ENCODE results near the gene PBX1.

PBX1 gene

GRCh38 chr1:164821648-164822047 lies 262.7 kb downstream of the PBX1 start:
- DNase-seq (ENCODE audit: low read depth): no peak

- DNase-seq (ENCODE audit: low read depth): no peak
Observed at GRCh38 chr1:164823486-164824279, 264.7 kb downstream of the PBX1 start.

DNA sequence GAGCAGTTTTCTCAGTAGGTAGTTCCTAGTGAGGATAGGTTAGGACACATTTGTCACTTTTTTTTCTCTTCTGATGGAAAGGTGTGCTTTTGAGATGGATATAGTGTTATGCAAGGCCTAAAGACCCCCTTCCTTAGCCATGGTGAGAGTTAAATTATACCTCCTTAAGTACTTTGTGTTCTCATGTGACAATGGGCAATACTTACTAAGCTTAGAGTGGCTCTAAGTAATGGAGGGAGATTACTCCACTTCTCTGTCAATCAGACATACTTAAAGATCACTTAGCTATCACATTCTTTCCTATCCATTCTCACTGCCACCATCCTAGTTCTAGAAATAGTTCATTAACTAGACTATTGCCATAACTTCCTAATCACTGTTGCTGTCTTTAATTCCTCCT lies 265.6 kb downstream of the PBX1 start:
- no peak for DNase-seq (ENCODE audit: low read depth)

GRCh38 chr1:164830628-164831027 lies 271.6 kb downstream of the PBX1 start:
- DNase-seq (ENCODE audit: low read depth): no peak

DNA sequence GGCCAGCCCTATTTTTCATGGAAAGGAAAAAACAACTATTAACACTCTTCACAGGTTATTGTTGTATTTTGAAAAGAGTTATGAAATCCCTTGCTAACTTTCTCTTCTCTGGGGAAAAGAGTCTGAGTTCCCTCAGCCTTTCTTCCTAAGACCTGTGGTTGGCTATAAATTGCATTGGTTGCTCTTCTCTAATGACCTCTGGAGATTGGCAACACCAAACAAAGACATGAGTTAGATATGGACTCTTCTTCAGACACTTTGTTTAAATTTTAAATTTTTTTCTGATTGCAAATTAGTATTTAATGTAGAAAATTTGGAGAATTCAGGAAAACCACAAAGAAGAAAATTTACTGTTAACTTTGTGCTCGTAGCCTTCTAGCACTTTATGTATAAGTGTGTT lies 275.7 kb downstream of the PBX1 start:
- DNase-seq (ENCODE audit: low read depth): no peak

- DNase-seq (ENCODE audit: low read depth): no peak
Observed at GRCh38 chr1:164836614-164837018, 277.6 kb downstream of the PBX1 start.

- no peak for DNase-seq (ENCODE audit: low read depth)
Observed at GRCh38 chr1:164838786-164839185, 279.8 kb downstream of the PBX1 start.

DNA sequence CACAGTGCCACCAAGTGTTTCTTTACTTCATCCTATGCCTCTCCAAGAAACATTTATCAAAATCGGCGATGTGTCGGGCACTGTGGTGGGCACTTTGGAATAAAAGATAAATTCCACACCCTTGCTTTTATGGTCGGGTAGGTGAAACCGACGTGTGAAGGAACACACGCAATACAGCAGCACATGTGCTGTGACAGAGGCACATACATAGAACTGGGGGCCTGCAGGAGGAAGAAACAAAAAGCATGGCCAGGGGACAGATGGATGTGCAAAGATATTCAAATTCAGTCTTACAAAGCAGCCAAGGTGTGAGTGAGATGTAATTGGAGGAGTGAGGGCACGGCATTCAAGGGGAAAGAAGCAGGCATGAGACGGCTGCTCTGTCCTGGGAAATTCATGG lies 282.0 kb downstream of the PBX1 start:
- no peak for DNase-seq (ENCODE audit: low read depth)

- DNase-seq (ENCODE audit: low read depth): no peak
Observed at GRCh38 chr1:164841702-164842465, 282.9 kb downstream of the PBX1 start.

- no peak for DNase-seq (ENCODE audit: low read depth)
Observed at GRCh38 chr1:164842870-164843269, 283.9 kb downstream of the PBX1 start.

- DNase-seq (ENCODE audit: low read depth): no peak
Observed at GRCh38 chr1:164843743-164844500, 284.9 kb downstream of the PBX1 start.

DNA sequence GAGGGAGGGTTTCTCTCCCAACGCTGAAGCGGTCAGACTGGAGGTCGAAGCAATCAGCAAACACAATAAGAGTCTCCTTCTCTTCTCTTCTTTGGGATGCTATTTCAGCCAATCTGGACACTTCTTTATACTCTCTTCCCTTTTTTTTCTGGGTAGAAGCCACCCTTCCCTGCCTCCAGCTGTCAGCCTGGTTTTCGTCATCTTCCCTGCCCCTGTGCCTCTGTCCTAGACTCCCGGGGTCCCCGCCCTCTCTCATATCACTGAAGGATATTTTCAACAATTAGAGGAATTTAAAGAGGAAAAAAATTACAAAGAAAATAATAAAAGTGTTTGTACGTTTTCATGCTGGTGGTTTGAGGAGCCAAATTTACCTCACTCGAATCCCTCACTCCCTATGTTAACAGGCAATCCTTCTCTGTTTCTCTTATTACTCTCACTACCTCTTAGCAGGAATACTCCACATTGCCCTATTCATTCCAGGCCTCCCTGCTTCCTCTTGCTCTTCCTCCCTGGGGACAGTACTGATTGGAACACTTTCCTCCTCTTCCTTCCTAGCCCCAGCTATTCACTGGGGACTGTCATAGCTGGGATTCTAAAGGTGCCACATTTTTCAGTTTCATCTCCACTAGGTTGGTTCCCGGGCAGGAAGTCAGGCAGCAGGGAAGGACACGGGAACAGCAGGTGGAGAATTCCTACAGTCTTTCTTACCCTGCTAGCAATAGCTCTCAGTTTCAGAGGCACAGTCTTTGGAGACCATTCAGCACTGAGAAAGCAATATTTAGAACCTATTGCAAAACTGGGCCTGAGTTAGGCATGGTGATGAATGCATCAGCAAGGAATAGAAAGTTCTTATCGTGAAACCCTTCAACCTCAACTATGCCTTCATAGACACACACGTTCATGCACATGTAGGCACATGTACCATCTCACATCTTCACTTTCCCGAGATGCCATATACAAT lies 288.0 kb downstream of the PBX1 start:
- DNase-seq (ENCODE audit: low read depth): no peak

DNA sequence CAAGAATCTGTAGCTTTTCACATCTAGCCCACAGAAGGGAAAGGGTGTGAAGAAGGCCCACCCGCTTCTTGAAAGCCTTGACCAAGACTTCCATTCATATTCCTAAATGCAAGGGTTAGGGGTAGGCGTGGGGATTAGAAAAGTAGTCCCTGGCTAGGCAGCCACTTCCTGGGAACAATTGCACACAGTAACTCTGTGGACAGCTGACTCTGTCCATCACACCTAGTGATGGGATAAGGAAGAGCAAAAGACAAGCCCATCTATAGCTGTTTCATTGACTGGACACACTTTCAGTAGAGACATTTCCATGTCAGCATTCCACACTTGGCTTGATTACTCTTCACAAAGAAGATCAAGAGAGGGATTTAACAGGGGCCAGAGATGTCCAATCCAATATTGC lies 294.2 kb downstream of the PBX1 start:
- DNase-seq (ENCODE audit: low read depth): no peak

DNA sequence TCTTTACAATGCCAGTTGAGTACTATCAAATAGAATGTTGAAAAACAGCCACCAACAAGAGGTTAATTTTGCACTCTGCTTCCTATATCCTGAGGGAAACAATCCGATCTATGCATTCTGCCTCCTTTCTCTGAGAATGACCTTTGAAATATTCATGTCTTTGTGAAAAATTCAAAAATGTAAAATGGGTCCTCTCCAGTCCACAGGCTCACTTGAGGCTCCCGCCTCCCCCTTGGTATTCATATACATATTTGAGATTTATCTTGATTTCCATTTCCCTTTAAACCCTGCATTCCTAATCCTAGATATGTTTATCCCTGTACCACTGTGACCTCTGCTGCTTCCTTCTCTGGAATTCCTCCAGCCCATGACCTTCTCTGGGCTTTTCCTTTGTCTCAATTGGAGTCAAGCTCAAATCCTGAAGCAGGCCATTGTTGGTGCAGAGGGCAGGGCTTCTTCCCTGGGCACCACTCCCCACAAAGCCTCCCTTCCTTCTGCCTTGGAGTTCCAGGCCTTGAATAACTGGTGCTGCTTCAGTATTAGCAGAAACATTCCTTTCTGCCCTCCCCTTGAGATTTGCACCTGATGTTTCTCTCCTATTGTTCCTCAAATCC lies 296.8 kb downstream of the PBX1 start:
- DNase-seq (ENCODE audit: low read depth): no peak

DNA sequence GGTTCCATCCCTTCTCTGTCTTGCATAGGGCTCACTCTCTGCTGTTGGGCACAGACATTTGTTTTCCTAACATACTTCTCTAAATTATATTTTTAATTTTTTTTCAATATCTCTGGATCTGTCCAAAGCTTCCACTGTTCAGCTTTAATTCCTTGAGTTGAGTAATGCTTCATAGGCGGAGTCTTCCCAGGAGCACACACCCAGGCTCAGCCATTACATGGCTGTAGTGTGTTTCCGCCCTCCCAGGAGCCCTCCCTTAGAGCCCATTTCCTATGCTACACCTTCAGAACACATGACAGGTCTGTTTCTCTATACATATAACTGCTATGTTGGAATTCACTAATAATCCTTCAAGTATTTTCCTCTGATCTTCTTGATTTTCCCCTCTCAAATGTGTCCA lies 297.4 kb downstream of the PBX1 start:
- no peak for DNase-seq (ENCODE audit: low read depth)

GRCh38 chr1:164857439-164857838 lies 298.5 kb downstream of the PBX1 start:
- no peak for DNase-seq (ENCODE audit: low read depth)

DNA sequence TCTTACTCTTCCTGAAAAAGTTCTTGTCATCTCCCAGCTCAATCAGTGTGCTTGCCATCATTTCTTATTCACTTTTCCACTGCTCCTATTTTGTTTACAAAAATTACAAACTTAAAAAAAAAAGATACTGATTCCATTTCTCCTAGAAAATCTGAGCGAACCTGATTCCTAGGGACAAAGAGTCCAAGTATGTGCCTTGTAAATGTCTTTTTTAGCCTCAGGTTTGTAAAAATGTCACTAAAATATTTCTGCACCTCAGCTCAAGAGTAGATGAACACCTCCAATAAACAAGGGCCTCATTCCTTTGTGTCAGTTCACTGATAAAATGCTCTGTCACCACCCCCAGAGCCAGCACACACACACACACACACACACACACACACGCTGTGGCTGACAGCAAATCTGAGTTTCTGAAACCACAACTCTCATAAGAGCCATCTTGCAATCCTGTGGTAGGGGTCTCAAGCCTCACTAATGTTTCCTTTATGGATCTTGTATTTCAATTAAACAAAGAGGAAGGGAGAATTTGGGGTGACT lies 299.2 kb downstream of the PBX1 start:
- DNase-seq (ENCODE audit: low read depth): no peak

GRCh38 chr1:164861632-164862031 lies 302.6 kb downstream of the PBX1 start:
- DNase-seq (ENCODE audit: low read depth): no peak

- DNase-seq (ENCODE audit: low read depth): no peak
Observed at GRCh38 chr1:164863056-164863455, 304.1 kb downstream of the PBX1 start.

GRCh38 chr1:164864161-164864560 lies 305.2 kb downstream of the PBX1 start:
- no peak for DNase-seq (ENCODE audit: low read depth)

DNA sequence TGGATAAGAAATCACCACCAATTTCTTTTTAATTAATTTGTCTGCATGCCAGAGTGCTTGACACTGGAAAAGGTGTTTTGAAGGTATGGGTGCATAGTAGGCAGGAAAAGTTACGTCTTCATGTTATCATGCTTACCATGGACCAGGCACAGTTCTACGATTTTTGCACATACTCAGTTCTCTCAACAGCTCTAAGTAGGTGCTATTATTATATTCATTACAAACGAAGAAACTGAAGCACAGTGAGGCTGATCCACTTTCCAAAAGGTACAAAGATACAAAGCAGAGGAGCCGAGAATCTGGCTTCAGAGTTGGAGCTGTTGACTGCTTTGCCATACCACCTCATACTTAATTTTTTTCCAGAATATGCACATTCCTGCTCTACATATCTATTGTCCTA lies 306.4 kb downstream of the PBX1 start:
- no peak for DNase-seq (ENCODE audit: low read depth)
